SK-N-MC (cell line): ENCODE data around the gene SNX27.

Experiments
- EZH2 ChIP-seq: fragments of 200-600 bp; sonication (generic); IDR thresholded peaks from one replicate; pipeline ENCODE4 v1.6.1; 2017; ENCODE audit warnings: antibody characterized with exemption
- FOXP2 ChIP-seq: optimal IDR thresholded peaks from 2 replicates; pipeline ENCODE3; 2011; ENCODE audit warnings: mild to moderate bottlenecking, moderate library complexity; ENCODE audit not compliant: insufficient read depth; ENCODE audit errors: extremely low read length, control extremely low read depth
- POLR2AphosphoS5 ChIP-seq: IDR thresholded peaks from 2 replicates; pipeline ENCODE4 v1.6.1; 2012; ENCODE audit warnings: mild to moderate bottlenecking, low read depth, low read length, borderline replicate concordance

GRCh38 chr1:151620286-151620685 lies 8.4 kb downstream of the SNX27 start:
- no peak for TF ChIP-seq POLR2AphosphoS5
- no peak for TF ChIP-seq EZH2
- TF ChIP-seq FOXP2, result no peak
